Fibroblast of lung (primary cell): Measurements from ENCODE around the gene CRADD. TPM values are rescaled to one million over a fixed set of nuclear protein-coding genes. Genes with fewer than 3 reads are reported as not detected.

Source experiments
- DNase-seq, 2 donors: peaks; one replicate each; pipeline versions ENCODE4 v3.0.0 to v3.0.0-alpha.2; 2010; ENCODE audit warnings: low read depth in 2 of 2
- H2AFZ ChIP-seq: 2 replicates; pipeline ENCODE4 v1.5.1; 2012; ENCODE audit warnings: low read length, control low read depth, inconsistent platforms
- H3K27ac ChIP-seq: 2 replicates; pipeline ENCODE4 v1.5.1; 2011; ENCODE audit warnings: low read length, control low read depth; ENCODE audit not compliant: insufficient read depth
- H3K27me3 ChIP-seq: 2 replicates; pipeline ENCODE4 v1.5.1; 2011; ENCODE audit warnings: mild to moderate bottlenecking, low read length; ENCODE audit not compliant: control insufficient read depth, insufficient read depth
- H3K36me3 ChIP-seq: 2 replicates; pipeline ENCODE4 v1.5.1; 2011; ENCODE audit warnings: low read length; ENCODE audit not compliant: control insufficient read depth, insufficient read depth
- H3K4me1 ChIP-seq: 2 replicates; pipeline ENCODE4 v1.5.1; 2011; ENCODE audit warnings: low read length; ENCODE audit not compliant: control insufficient read depth, insufficient read depth; ENCODE audit errors: extremely low read depth
- H3K4me2 ChIP-seq: 2 replicates; pipeline ENCODE4 v1.5.1; 2011; ENCODE audit warnings: low read length, control low read depth; ENCODE audit not compliant: insufficient read depth; ENCODE audit errors: extremely low read depth
- H3K4me3 ChIP-seq, 4 experiments: fragments of 200-600 bp in 1 of 4; sonication (generic) in 1 of 4; replicated peaks in 1 of 4; 2 replicates each; pipeline ENCODE4 v1.5.1; 2011 to 2016; ENCODE audit warnings: low read length in 4 of 4, low read depth in 3 of 4, mild to moderate bottlenecking in 3 of 4, control low read depth in 2 of 4, inconsistent platforms in 1 of 4, mixed read lengths in 1 of 4; ENCODE audit not compliant: insufficient read depth in 1 of 4; ENCODE audit errors: control extremely low read depth in 1 of 4
- H3K79me2 ChIP-seq: 2 replicates; pipeline ENCODE4 v1.5.1; 2012; ENCODE audit warnings: mild to moderate bottlenecking, low read length, inconsistent platforms; ENCODE audit not compliant: control insufficient read depth, insufficient read depth
- H3K9ac ChIP-seq: 2 replicates; pipeline ENCODE4 v1.5.1; 2011; ENCODE audit warnings: mild to moderate bottlenecking, low read length, control low read depth; ENCODE audit not compliant: insufficient read depth
- H3K9me3 ChIP-seq: 2 replicates; pipeline ENCODE4 v1.5.1; 2012; ENCODE audit warnings: low read depth, low read length; ENCODE audit not compliant: control insufficient read depth, insufficient read depth
- H4K20me1 ChIP-seq: 2 replicates; pipeline ENCODE4 v1.5.1; 2011; ENCODE audit warnings: low read length; ENCODE audit not compliant: control insufficient read depth, insufficient read depth; ENCODE audit errors: extremely low read depth
- EZH2 ChIP-seq: IDR thresholded peaks from 2 replicates; pipeline ENCODE4 v1.5.1; 2012; ENCODE audit warnings: low read length, control low read depth, mild to moderate bottlenecking; ENCODE audit errors: missing control alignments
- polyA plus RNA-seq, 2 donors: library from polyadenylated mRNA; depleted of rRNA in 1 of 2; stranded (reverse) in 1 of 2; unstranded in 1 of 2; fragments of >200 nt; gene quantifications; 2 replicates each; pipeline ENCODE4 v1.2.1, GENCODE V29; 2011 to 2012; ENCODE audit warnings: missing spikeins in 1 of 2
- total RNA-seq: library from RNA; depleted of rRNA; stranded (reverse); fragments of >200 nt; gene quantifications from 2 replicates; pipeline ENCODE4 v1.2.1, GENCODE V29; 2014
- TF ChIP-seq, protein P1 (sequence below), 2 donors: IDR thresholded peaks in 1 of 2; conservative IDR thresholded peaks in 1 of 2; 1 replicate in 1 of 2; 2 replicates in 1 of 2; pipeline ENCODE4 v1.5.1; 2011 to 2012; ENCODE audit warnings: low read length in 2 of 2, control low read depth in 1 of 2, inconsistent platforms in 1 of 2, low read depth in 1 of 2, mild to moderate bottlenecking in 1 of 2

Gene CRADD
- total and polyA plus RNA-seq, 2 donors (not counting 1 experiment from before 2014, with no cell fraction given), result 13.5 to 21.1 TPM

DNA sequence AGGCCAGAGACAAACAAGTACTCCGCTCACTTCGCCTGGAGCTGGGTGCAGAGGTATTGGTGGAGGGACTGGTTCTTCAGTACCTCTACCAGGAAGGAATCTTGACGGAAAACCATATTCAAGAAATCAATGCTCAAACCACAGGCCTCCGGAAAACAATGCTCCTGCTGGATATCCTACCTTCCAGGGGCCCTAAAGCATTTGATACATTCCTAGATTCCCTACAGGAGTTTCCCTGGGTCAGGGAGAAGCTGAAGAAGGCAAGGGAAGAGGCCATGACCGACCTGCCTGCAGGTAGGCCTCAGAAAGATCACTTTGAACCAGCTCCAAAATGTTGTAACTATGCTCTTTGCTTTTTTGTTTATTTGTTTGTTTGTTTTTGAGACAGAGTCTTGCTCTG, 1.6 kb downstream of the CRADD start:
- DNase-seq, result no peak
- no peaks in the 10 kb centered on the region for H3K27me3 ChIP-seq
- peaks cover 7% of the 10 kb centered on the region for H3K4me1 ChIP-seq
- peaks cover 4% of the 10 kb centered on the region for H3K36me3 ChIP-seq
- H3K9ac ChIP-seq, result no peak overlapping the region
- no peaks in the 10 kb centered on the region for H4K20me1 ChIP-seq
- no peaks in the 10 kb centered on the region for H3K79me2 ChIP-seq
- no peak overlapping the region for H3K4me3 ChIP-seq
- no peak for TF ChIP-seq EZH2
- TF ChIP-seq, protein P1, sequence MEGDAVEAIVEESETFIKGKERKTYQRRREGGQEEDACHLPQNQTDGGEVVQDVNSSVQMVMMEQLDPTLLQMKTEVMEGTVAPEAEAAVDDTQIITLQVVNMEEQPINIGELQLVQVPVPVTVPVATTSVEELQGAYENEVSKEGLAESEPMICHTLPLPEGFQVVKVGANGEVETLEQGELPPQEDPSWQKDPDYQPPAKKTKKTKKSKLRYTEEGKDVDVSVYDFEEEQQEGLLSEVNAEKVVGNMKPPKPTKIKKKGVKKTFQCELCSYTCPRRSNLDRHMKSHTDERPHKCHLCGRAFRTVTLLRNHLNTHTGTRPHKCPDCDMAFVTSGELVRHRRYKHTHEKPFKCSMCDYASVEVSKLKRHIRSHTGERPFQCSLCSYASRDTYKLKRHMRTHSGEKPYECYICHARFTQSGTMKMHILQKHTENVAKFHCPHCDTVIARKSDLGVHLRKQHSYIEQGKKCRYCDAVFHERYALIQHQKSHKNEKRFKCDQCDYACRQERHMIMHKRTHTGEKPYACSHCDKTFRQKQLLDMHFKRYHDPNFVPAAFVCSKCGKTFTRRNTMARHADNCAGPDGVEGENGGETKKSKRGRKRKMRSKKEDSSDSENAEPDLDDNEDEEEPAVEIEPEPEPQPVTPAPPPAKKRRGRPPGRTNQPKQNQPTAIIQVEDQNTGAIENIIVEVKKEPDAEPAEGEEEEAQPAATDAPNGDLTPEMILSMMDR (conservative IDR thresholded peaks at IDR 0.05 in 1 of 2, IDR thresholded peaks at IDR 0.05 in 1 of 2; ENCODE audit: low read depth in 1 of 2, low read length in 2 of 2), result no peak
- H3K4me2 ChIP-seq, result no peak overlapping the region
- H3K9me3 ChIP-seq, result no peaks in the 10 kb centered on the region
- no peak overlapping the region for H3K27ac ChIP-seq
- H2AFZ ChIP-seq, result no peak overlapping the region

GRCh38 chr12:93679308-93679925, 2.2 kb downstream of the CRADD start:
- H4K20me1 ChIP-seq, result no peaks in the 10 kb centered on the region
- no peaks in the 10 kb centered on the region for H3K79me2 ChIP-seq
- no peak overlapping the region for H3K4me3 ChIP-seq
- TF ChIP-seq, protein P1 (conservative IDR thresholded peaks at IDR 0.05 in 1 of 2, IDR thresholded peaks at IDR 0.05 in 1 of 2; ENCODE audit: low read depth in 1 of 2, low read length in 2 of 2), result no peak
- no peak for TF ChIP-seq EZH2
- no peak overlapping the region for H3K4me2 ChIP-seq
- peaks cover 7% of the 10 kb centered on the region for H3K4me1 ChIP-seq
- peaks cover 4% of the 10 kb centered on the region for H3K36me3 ChIP-seq
- no peak overlapping the region for H3K27ac ChIP-seq
- H3K9ac ChIP-seq, result no peak overlapping the region
- H2AFZ ChIP-seq, result no peak overlapping the region
- H3K9me3 ChIP-seq, result no peaks in the 10 kb centered on the region
- DNase-seq, result no peak
- no peaks in the 10 kb centered on the region for H3K27me3 ChIP-seq

DNA sequence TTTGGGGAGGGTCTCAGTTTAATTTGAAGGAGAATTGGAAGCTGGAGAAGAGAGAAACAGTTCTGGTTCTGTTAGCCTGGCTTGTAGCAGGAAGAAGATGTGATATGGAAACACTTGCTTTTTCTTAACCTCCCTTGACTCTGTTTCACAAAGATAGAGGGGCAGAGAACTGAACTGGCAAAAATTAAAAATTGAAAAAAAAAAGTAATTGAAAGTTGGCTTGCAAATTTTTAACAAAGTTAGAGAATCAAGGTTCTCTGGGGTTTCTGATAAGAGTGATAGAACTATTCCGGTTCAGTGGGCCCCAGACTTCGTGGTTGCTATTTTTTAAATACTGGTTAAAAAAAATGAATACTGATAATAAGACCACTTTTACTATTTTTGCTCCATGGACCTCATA, 2.8 kb downstream of the CRADD start:
- Histone ChIP-seq H3K9me3 (no peaks in the 10 kb centered on the region), H3K27ac (no peak overlapping the region), H3K79me2 (no peaks in the 10 kb centered on the region), H2AFZ (no peak overlapping the region), H3K36me3 (peaks cover 4% of the 10 kb centered on the region), H3K4me1 (peaks cover 10% of the 10 kb centered on the region), H3K27me3 (no peaks in the 10 kb centered on the region), H3K4me3 (no peak overlapping the region), H4K20me1 (no peaks in the 10 kb centered on the region), H3K4me2 (no peak overlapping the region), H3K9ac (no peak overlapping the region)
- no peak for DNase-seq
- TF ChIP-seq EZH2, result no peak
- TF ChIP-seq, protein P1 (conservative IDR thresholded peaks at IDR 0.05 in 1 of 2, IDR thresholded peaks at IDR 0.05 in 1 of 2; ENCODE audit: low read depth in 1 of 2, low read length in 2 of 2), result no peak
